Ishikawa (cell line): ENCODE measurements around the gene ZNF239.

Source experiments
- CEBPB ChIP-seq: IDR thresholded peaks from 2 replicates; pipeline ENCODE4 v1.6.1; 2012
- EGR1 ChIP-seq: IDR thresholded peaks from 2 replicates; pipeline ENCODE4 v1.6.1; 2012
- FOXM1 ChIP-seq: IDR thresholded peaks from 2 replicates; pipeline ENCODE4 v1.6.1; 2012; ENCODE audit warnings: low read depth, borderline replicate concordance
- MAX ChIP-seq: IDR thresholded peaks from 2 replicates; pipeline ENCODE4 v1.6.1; 2012
- NFIC ChIP-seq: IDR thresholded peaks from 2 replicates; pipeline ENCODE4 v1.6.1; 2012
- TAF1 ChIP-seq: IDR thresholded peaks from 2 replicates; pipeline ENCODE4 v1.6.1; 2012; ENCODE audit warnings: low read depth, mild to moderate bottlenecking
- YY1 ChIP-seq: IDR thresholded peaks from 2 replicates; pipeline ENCODE4 v1.6.1; 2012; ENCODE audit warnings: low read depth
- ZBTB7A ChIP-seq: IDR thresholded peaks from 2 replicates; pipeline ENCODE4 v1.6.1; 2012; ENCODE audit warnings: low read depth
- TF ChIP-seq, protein P1 (sequence below): IDR thresholded peaks from 2 replicates; pipeline ENCODE4 v1.6.1; 2012; ENCODE audit warnings: low read depth, mild to moderate bottlenecking

GRCh38 chr10:43576062-43576461 is 1.6 kb upstream of the ZNF239 start:
- no peak for TF ChIP-seq YY1
- TF ChIP-seq, protein P1, sequence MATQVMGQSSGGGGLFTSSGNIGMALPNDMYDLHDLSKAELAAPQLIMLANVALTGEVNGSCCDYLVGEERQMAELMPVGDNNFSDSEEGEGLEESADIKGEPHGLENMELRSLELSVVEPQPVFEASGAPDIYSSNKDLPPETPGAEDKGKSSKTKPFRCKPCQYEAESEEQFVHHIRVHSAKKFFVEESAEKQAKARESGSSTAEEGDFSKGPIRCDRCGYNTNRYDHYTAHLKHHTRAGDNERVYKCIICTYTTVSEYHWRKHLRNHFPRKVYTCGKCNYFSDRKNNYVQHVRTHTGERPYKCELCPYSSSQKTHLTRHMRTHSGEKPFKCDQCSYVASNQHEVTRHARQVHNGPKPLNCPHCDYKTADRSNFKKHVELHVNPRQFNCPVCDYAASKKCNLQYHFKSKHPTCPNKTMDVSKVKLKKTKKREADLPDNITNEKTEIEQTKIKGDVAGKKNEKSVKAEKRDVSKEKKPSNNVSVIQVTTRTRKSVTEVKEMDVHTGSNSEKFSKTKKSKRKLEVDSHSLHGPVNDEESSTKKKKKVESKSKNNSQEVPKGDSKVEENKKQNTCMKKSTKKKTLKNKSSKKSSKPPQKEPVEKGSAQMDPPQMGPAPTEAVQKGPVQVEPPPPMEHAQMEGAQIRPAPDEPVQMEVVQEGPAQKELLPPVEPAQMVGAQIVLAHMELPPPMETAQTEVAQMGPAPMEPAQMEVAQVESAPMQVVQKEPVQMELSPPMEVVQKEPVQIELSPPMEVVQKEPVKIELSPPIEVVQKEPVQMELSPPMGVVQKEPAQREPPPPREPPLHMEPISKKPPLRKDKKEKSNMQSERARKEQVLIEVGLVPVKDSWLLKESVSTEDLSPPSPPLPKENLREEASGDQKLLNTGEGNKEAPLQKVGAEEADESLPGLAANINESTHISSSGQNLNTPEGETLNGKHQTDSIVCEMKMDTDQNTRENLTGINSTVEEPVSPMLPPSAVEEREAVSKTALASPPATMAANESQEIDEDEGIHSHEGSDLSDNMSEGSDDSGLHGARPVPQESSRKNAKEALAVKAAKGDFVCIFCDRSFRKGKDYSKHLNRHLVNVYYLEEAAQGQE = no peak
- TF ChIP-seq MAX = no peak
- no peak for TF ChIP-seq FOXM1
- no peak for TF ChIP-seq TAF1
- no peak for TF ChIP-seq CEBPB
- no peak for TF ChIP-seq ZBTB7A
- TF ChIP-seq NFIC = no peak
- no peak for TF ChIP-seq EGR1
